Ovary (tissue), 9 donors: Measurements from ENCODE around the gene KAT5. TPM values are rescaled to one million over a fixed set of nuclear protein-coding genes. Genes with fewer than 3 reads are reported as not detected.

Experiments
- polyA plus RNA-seq, 2 donors: library from polyadenylated mRNA; stranded (reverse); fragments of 200-250 nt in 1 of 2; fragments of 350-450 nt in 1 of 2; fragmentation: Illumina TruSeq in 1 of 2; extraction: RNeasy Lipid Tissue Mini Kit (QIAGEN cat#74804) in 1 of 2; gene quantifications; one replicate each; pipeline ENCODE4 v1.2.3, GENCODE V29; 2013 to 2014
- small RNA-seq: library from RNA; depleted of rRNA; stranded (forward); fragments of <200 nt; gene quantifications from one replicate; pipeline ENCODE3, GENCODE V24; 2016
- total RNA-seq, 7 donors: library from RNA; depleted of rRNA in 2 of 7; stranded (reverse); fragments of >200 nt in 2 of 7; fragmentation: NEBNext Ultra II Directional in 3 of 7; extraction: Animal tissue kit (Norgen Biotek cat#: 25700) in 3 of 7; gene quantifications; one replicate each; pipeline versions ENCODE4 v1.1.0 to v1.2.4, GENCODE V29; 2016 to 2023
- donor health status: DM: no; HTN: no; CAD: no; lungs with moderate emphysema.
- donor health status: DM: no; HTN: no; CAD: no.
- donor health status: Bipolar disorder and iron deficiency.
- donor health status: DM: yes; HTN: yes; CAD: no.
- donor health status: DM: no; HTN: no; CAD: no.
- donor health status: DM: yes; HTN: yes; CAD: no.

KAT5 gene
- total and polyA plus RNA-seq, 9 donors, result 56.1 to 110 (median 67.0) TPM

Small RNA genes lying within 50 kb of the gene (small RNA-seq; reads per million reads assigned to genes)
- gene RN7SL309P, result not detected

Other genes with a start within 250 kb of the KAT5 start
- over 10,000 TPM in 4 of 7 donors, 1,000 to 10,000 TPM in 3; 4,813 to 13,132 (median 10,519) TPM for gene MALAT1, start 213.2 kb upstream of the KAT5 start, total RNA-seq
- 100 to 1,000 TPM; 396 to 616 TPM for gene MALAT1, start 213.2 kb upstream of the KAT5 start, polyA plus RNA-seq
- 100 to 1,000 TPM in 1 of 7 donors, 10 to 100 TPM in 6; 59.0 to 118 (median 96.2) TPM for gene SCYL1, start 187.2 kb upstream of the KAT5 start, total RNA-seq
- 10 to 100 TPM; 11.7 to 71.6 TPM for gene SCYL1, start 187.2 kb upstream of the KAT5 start, polyA plus RNA-seq
- gene LTBP3, start 153.9 kb upstream of the KAT5 start, total RNA-seq, result 100 to 1,000 TPM; 143 to 292 (median 198) TPM
- 100 to 1,000 TPM in 1 of 2 donors, 10 to 100 TPM in 1; 35.9 to 130 TPM for gene LTBP3, start 153.9 kb upstream of the KAT5 start, polyA plus RNA-seq
- gene ZNRD2, start 141.8 kb upstream of the KAT5 start, total RNA-seq, result 10 to 100 TPM; 26.6 to 59.5 (median 39.2) TPM
- 10 to 100 TPM in 1 of 2 donors, 1 to 10 TPM in 1; 2.3 to 61.8 TPM for gene ZNRD2, start 141.8 kb upstream of the KAT5 start, polyA plus RNA-seq
- 10 to 100 TPM; 41.0 to 74.0 (median 53.3) TPM for gene FAM89B, start 139.7 kb upstream of the KAT5 start, total RNA-seq
- gene FAM89B, start 139.7 kb upstream of the KAT5 start, polyA plus RNA-seq, result 10 to 100 TPM in 1 of 2 donors, 1 to 10 TPM in 1; 1.9 to 47.8 TPM
- 10 to 100 TPM; 21.7 to 63.0 (median 40.3) TPM for gene EHBP1L1, start 136.2 kb upstream of the KAT5 start, total RNA-seq
- gene EHBP1L1, start 136.2 kb upstream of the KAT5 start, polyA plus RNA-seq, result 10 to 100 TPM; 24.5 to 42.4 TPM
- gene KCNK7, start 116.5 kb upstream of the KAT5 start, total RNA-seq, result 1 to 10 TPM in 3 of 7 donors, under 1 TPM in 4; 0.65 to 4.0 (median 0.95) TPM
- gene KCNK7, start 116.5 kb upstream of the KAT5 start, polyA plus RNA-seq, result 1 to 10 TPM in 1 of 2 donors, not detected in 1; 1.5 TPM
- gene MAP3K11, start 98.0 kb upstream of the KAT5 start, total RNA-seq, result 10 to 100 TPM; 23.2 to 51.9 (median 46.0) TPM
- gene MAP3K11, start 98.0 kb upstream of the KAT5 start, polyA plus RNA-seq, result 10 to 100 TPM in 1 of 2 donors, 1 to 10 TPM in 1; 6.7 to 27.9 TPM
- gene PCNX3, start 96.5 kb upstream of the KAT5 start, total RNA-seq, result 10 to 100 TPM; 10.6 to 42.1 (median 28.2) TPM
- gene PCNX3, start 96.5 kb upstream of the KAT5 start, polyA plus RNA-seq, result 10 to 100 TPM in 1 of 2 donors, 1 to 10 TPM in 1; 3.3 to 14.8 TPM
- 10 to 100 TPM; 15.0 to 48.2 (median 42.6) TPM for gene SIPA1, start 74.2 kb upstream of the KAT5 start, total RNA-seq
- gene SIPA1, start 74.2 kb upstream of the KAT5 start, polyA plus RNA-seq, result 10 to 100 TPM; 10.0 to 26.7 TPM
- gene RELA, start 49.3 kb upstream of the KAT5 start, total RNA-seq, result 100 to 1,000 TPM in 1 of 7 donors, 10 to 100 TPM in 6; 50.8 to 102 (median 91.6) TPM
- gene RELA, start 49.3 kb upstream of the KAT5 start, polyA plus RNA-seq, result 10 to 100 TPM; 52.0 to 55.0 TPM
- 100 to 1,000 TPM in 1 of 7 donors, 10 to 100 TPM in 6; 42.5 to 154 (median 49.7) TPM for gene RNASEH2C, start 8.5 kb downstream of the KAT5 start, total RNA-seq
- 10 to 100 TPM; 17.9 to 67.2 TPM for gene RNASEH2C, start 8.5 kb downstream of the KAT5 start, polyA plus RNA-seq
- gene AP5B1, start 68.7 kb downstream of the KAT5 start, total RNA-seq, result 10 to 100 TPM in 2 of 7 donors, 1 to 10 TPM in 5; 4.6 to 14.7 (median 8.6) TPM
- 1 to 10 TPM; 2.3 to 6.6 TPM for gene AP5B1, start 68.7 kb downstream of the KAT5 start, polyA plus RNA-seq
- 1 to 10 TPM in 1 of 7 donors, under 1 TPM in 2, not detected in 4; 0.24 to 3.6 (median 0.31) TPM for gene OVOL1, start 74.8 kb downstream of the KAT5 start, total RNA-seq
- not detected for gene OVOL1, start 74.8 kb downstream of the KAT5 start, polyA plus RNA-seq
- gene SNX32, start 121.7 kb downstream of the KAT5 start, total RNA-seq, result 1 to 10 TPM in 4 of 7 donors, under 1 TPM in 2, not detected in 1; 0.66 to 3.0 (median 1.6) TPM
- gene SNX32, start 121.7 kb downstream of the KAT5 start, polyA plus RNA-seq, result under 1 TPM; 0.40 to 0.80 TPM
- 100 to 1,000 TPM; 215 to 585 (median 476) TPM for gene CFL1, start 145.9 kb downstream of the KAT5 start, total RNA-seq
- 100 to 1,000 TPM; 327 to 693 TPM for gene CFL1, start 145.9 kb downstream of the KAT5 start, polyA plus RNA-seq
- 10 to 100 TPM; 36.9 to 87.0 (median 55.7) TPM for gene MUS81, start 148.2 kb downstream of the KAT5 start, total RNA-seq
- gene MUS81, start 148.2 kb downstream of the KAT5 start, polyA plus RNA-seq, result 10 to 100 TPM; 15.9 to 55.9 TPM
- 100 to 1,000 TPM in 5 of 7 donors, 10 to 100 TPM in 2; 48.2 to 172 (median 144) TPM for gene EFEMP2, start 160.5 kb downstream of the KAT5 start, total RNA-seq
- 100 to 1,000 TPM in 1 of 2 donors, 10 to 100 TPM in 1; 46.6 to 109 TPM for gene EFEMP2, start 160.5 kb downstream of the KAT5 start, polyA plus RNA-seq
- 1 to 10 TPM in 2 of 7 donors, under 1 TPM in 5; 0.30 to 1.3 (median 0.81) TPM for gene CTSW, start 167.6 kb downstream of the KAT5 start, total RNA-seq
- gene CTSW, start 167.6 kb downstream of the KAT5 start, polyA plus RNA-seq, result under 1 TPM; 0.75 to 0.91 TPM
- gene FIBP, start 176.2 kb downstream of the KAT5 start, total RNA-seq, result 10 to 100 TPM; 32.5 to 71.7 (median 44.2) TPM
- 10 to 100 TPM; 40.1 to 74.2 TPM for gene FIBP, start 176.2 kb downstream of the KAT5 start, polyA plus RNA-seq
- 10 to 100 TPM; 31.5 to 85.0 (median 58.1) TPM for gene CCDC85B, start 178.4 kb downstream of the KAT5 start, total RNA-seq
- gene CCDC85B, start 178.4 kb downstream of the KAT5 start, polyA plus RNA-seq, result 10 to 100 TPM in 1 of 2 donors, not detected in 1; 41.5 TPM
- 1 to 10 TPM in 4 of 7 donors, under 1 TPM in 3; 0.61 to 9.4 (median 1.1) TPM for gene FOSL1, start 188.1 kb downstream of the KAT5 start, total RNA-seq
- 1 to 10 TPM in 1 of 2 donors, under 1 TPM in 1; 0.94 to 1.0 TPM for gene FOSL1, start 188.1 kb downstream of the KAT5 start, polyA plus RNA-seq
- gene C11orf68, start 206.8 kb downstream of the KAT5 start, total RNA-seq, result 10 to 100 TPM; 13.7 to 70.5 (median 38.4) TPM
- gene C11orf68, start 206.8 kb downstream of the KAT5 start, polyA plus RNA-seq, result 10 to 100 TPM; 20.5 to 57.8 TPM
- gene DRAP1, start 207.2 kb downstream of the KAT5 start, total RNA-seq, result 10 to 100 TPM; 40.2 to 84.4 (median 78.3) TPM
- 10 to 100 TPM; 22.2 to 86.7 TPM for gene DRAP1, start 207.2 kb downstream of the KAT5 start, polyA plus RNA-seq
- gene TSGA10IP, start 233.2 kb downstream of the KAT5 start, total RNA-seq, result not detected
- not detected for gene TSGA10IP, start 233.2 kb downstream of the KAT5 start, polyA plus RNA-seq
- 10 to 100 TPM; 41.4 to 64.9 (median 57.0) TPM for gene SART1, start 249.5 kb downstream of the KAT5 start, total RNA-seq
- 10 to 100 TPM in 1 of 2 donors, 1 to 10 TPM in 1; 8.8 to 52.4 TPM for gene SART1, start 249.5 kb downstream of the KAT5 start, polyA plus RNA-seq